ENCODE results near the gene AMBRA1.

The AMBRA1 gene

DNA sequence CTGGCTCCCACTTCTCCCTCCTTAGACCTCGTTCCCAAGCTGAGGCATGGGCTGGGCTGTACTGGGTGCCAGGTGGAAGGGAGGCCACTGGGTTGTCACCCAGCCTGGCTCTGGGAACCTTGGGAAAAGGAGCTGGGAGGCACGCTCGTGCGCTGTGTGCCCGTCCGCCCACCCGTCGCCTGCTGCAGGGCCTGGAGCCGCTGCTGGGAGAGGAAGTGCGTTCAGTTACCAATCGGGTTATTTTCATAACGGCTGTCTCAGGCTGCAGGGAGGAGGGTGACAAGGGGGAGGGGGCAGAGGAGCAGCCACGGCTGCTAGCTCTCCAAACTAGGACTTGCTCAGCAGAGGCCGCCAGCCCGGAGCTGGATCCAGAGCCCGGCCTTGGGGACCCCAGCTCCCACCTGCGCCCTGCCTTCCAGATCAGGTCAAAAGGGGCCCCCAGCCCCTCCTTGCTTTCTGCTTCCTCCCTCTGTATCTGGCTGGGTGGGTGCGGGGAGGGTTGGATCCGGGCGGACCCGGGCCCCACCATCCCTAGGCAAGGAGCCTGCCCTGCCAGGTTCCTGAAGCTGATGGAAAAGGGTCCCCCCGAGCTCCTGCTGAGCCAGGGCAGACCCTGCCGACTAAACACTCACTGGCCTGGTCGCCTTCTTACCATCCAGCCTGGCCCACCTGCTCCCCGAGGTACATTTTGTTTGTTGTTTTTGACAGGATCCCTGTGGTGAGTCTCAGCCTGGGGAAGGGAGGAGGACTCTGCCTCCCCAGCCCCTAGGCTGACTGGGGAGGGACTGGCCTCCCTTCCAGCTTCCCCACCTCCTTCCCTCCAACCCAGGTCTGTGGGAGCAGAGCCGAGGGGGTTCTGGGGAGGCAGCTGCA lies 232.3 kb downstream of the AMBRA1 start:
- DNase-seq: peak; percentile 32

- DNase-seq: no peak
These were observed 232.9 kb downstream of the AMBRA1 start for GRCh38 chr11:46360878-46361277.

- DNase-seq: no peak
These were observed 233.9 kb downstream of the AMBRA1 start for GRCh38 chr11:46359953-46360352.

DNA sequence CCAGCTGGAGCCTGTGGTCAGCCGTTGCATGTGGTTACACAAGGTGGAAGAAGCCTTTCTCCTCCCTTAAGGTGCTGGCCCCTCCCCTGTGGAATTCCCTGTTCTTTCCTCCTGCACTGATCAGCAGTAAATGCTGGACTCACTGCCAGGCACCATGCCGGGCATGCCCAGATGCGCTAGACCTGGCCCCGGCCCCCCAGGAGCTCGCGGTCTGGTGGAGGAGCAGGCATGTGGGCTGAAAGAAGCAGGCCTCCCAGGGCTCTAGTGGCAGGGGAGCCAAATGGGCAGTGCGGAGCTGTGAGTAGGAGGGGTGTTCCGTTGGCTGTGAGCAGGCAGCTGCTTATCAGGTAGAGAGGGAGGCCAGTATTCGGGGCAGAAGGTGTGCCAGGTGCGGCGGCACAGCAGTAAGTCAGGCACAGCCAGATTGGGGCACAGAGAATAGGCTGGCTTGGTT lies 236.3 kb downstream of the AMBRA1 start:
- DNase-seq: no peak

DNA sequence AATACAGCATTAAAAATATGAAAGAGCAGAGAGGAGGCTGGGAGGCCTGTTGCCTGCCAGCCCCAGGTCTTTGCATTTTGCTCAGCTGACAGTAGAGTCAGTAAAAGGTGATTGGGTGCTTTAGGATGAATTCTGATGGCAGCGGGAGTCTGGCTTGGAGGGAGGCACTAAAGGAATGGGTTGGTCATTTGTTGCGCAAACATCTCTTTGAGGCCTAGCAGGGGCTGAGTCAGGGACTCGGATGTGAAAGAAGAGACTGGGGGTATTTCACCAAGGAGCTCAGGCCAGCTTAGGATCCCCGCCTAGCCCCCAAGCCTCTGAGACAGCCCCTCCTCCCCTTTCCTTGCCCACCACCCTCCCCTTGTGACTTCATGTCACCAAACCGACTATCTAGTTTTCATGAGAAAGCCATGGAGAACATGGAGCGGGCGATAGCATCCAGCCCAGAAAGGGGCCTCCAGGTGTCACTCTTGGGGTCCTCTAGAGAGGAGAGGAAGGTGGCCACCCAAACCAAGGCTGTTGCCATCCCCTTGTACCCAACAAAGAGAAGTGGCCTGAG lies 236.8 kb downstream of the AMBRA1 start:
- DNase-seq: no peak

DNA sequence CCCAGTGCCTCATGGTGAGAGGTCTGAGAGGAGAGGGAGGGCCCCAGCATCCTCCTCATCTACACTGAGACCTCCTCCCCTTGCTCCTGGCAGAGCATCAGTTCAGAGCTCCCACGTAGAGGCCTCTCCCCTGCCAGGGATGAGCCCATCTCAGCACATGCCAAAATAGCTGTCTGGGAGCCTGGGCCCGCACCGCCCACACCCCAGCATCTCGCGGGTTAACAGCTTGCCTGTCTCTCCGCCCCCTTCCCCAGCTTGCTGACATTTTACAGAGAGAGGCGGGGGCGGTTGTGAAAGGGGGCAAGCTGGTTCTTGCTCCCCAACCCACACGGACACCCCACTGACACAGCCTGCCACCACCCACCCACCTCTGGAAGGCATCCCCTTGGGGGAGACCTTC lies 240.1 kb downstream of the AMBRA1 start:
- no peak for DNase-seq

- peak; percentile 57 for DNase-seq
These were observed 241.6 kb downstream of the AMBRA1 start for GRCh38 chr11:46352063-46352841.

DNA sequence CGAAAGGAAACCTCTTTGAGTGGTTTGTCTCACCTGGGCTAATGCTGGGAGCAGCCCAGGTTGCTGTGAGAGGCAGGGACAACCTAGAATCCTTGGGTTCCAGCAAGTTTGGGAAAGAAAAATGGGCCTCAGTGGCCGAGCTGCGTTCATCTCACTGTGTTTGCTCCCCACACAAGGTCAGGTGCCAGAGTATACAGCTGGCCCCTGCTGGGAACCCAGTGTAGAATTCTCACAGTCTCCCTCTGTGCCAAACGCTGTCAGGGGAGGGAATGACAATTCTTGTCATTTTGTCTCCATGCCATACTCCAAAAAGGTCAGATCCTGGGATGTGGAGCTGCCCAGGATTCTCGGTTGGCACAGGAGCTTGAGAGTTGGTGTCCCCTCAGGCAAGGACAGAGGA lies 242.2 kb downstream of the AMBRA1 start:
- DNase-seq: no peak

- DNase-seq: no peak
These were observed 242.7 kb downstream of the AMBRA1 start for GRCh38 chr11:46351148-46351547.

- no peak for DNase-seq
These were observed 243.1 kb downstream of the AMBRA1 start for GRCh38 chr11:46350695-46351094.

GRCh38 chr11:46348566-46349401 lies 245.0 kb downstream of the AMBRA1 start:
- DNase-seq: no peak

DNA sequence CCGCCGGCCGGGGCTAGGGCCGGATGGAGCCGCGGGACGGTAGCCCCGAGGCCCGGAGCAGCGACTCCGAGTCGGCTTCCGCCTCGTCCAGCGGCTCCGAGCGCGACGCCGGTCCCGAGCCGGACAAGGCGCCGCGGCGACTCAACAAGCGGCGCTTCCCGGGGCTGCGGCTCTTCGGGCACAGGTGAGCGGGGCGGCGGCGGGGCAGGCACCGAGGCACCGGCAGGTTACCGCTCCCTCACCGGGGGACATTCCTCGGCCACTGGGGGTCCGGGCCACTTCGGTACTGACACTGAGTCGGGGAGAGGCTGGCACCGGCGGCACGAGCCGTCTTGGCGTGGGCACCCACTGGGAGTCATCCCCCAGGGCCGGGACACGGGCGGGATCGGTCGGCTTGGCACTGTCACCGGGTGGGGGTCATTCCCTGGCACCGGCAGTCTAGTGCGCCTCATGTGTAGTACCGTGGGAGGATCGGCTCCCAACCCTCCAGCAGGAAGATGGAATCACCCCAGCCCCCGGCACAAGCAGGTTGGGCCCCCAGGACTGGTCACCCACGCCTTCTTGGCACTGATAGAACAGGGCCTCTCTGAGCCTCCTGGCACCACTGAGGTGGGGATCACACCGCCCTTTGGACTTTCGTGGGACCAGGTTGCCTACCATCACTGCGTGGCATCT lies 246.0 kb downstream of the AMBRA1 start:
- DNase-seq: no peak

DNA sequence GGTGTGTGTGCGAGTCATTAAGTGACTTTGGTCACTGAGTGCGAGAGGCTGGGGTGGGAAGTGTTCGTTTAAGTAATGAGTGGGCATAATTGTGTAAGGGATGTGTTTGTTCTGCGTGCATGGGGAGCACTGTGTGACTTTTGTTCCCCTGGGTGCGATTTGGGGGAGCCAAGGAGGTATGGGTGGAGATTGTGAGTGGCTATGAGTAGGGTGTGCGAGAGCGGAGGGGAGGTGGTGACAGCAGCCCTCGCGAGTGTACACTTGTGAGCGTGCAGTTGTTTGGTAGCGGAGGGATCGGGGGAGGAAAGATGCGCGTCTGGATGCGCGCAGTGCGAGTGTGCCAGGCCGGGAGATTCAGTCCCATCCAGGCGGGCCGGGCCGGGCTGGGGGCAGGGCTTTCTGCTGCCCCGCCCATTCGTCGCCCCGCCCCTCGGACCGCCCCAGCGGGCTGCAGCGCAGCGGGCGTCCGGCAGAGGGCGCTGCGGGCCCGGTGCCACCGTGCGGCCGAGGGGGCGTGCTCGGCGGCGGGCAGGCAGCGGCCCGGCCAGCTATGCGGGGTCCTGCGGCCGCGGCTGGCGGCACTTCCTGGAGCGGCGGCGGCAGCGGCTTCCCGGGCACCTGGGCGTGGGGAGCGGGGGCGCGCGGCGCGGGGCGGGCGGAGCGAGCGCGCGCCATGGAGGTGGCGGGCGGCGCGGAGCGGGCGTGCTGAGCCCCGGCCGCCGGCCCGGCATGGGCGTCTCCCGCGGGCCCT lies 246.8 kb downstream of the AMBRA1 start, which contains the start of gene DGKZ:
Gene DGKZ, plus strand, starts transcription at position 578 of the 751 bp plus-strand sequence. CDS start 197 bp downstream, outside the sequence.
- DNase-seq: peak; percentile 76
